Non-pigmented ciliary epithelial cell (primary cell): ENCODE measurements around the gene TBXA2R.
"Not testable (repeated sequence)": the region's sequence is repeated elsewhere in the genome, so short reads cannot be mapped to it uniquely, and the experiment has no call there.

Source experiments
- DNase-seq: peaks from one replicate; pipeline ENCODE4 v3.0.0-alpha.2; 2010; ENCODE audit warnings: low read depth

Gene TBXA2R

DNA sequence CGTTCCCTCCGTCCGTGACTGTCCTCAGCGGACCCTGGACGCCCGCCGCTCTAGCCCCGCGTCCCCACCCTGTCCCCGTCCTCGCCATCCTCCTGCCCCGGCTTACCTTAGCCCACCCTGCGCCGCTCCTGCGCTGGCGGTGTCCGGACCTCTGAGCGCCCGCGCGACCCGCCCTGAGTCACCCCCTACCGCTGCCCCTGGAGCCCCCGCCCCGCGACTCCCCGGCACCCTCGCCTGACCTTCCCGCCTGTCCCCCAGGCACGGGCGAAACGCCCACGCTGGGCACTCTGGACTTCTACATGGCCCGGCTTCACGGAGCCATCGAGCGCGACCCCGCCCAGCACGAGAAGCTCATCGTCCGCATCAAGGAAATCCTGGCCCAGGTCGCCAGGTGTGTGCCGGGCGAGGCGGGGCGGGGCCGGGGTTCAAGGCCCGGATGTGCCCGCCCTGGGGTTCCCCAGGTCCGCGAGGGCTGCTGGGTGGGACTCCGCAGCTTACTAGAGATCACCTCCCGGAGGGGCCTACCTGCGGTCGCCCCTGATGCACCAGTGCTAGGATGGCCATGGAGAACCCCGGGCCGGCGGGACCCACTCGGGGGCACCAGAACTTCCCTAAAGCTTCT, 28.8 kb downstream of the TBXA2R start:
- DNase-seq = no peak

DNA sequence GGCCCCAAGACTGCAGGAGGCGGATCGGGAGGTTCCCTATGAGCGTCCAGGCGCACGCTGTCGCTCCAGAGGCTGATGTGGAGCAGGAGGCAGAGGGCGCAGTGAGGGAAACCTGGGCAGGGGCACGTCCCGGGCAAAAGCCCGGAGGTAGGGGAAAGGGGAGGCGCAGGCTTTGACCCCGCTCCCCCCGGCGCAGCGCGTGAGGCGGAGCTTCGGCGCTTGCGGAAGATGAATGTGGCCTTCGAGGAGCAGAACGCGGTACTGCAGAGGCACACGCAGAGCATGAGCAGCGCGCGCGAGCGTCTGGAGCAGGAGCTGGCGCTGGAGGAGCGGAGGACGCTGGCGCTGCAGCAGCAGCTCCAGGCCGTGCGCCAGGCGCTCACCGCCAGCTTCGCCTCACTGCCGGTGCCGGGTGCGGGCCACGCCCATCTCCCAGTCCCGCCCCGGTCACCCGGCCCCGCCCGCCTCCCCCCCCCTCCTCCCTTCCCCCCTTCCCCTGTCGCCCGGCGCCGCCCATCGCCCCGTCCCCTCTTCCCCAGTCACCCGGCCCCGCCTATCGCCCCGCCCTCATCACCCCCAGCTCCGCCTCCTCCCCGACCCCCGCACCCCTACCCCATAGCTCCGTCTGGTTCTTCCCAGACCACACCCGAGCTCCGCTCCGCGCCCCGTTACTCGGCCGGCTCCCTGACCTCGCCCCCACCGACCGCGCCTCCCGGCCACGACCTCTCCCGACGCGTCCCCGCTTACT, 29.8 kb downstream of the TBXA2R start:
- no peak for DNase-seq

- no peak for DNase-seq
These were observed 30.6 kb downstream of the TBXA2R start for GRCh38 chr19:3575949-3576673.

DNA sequence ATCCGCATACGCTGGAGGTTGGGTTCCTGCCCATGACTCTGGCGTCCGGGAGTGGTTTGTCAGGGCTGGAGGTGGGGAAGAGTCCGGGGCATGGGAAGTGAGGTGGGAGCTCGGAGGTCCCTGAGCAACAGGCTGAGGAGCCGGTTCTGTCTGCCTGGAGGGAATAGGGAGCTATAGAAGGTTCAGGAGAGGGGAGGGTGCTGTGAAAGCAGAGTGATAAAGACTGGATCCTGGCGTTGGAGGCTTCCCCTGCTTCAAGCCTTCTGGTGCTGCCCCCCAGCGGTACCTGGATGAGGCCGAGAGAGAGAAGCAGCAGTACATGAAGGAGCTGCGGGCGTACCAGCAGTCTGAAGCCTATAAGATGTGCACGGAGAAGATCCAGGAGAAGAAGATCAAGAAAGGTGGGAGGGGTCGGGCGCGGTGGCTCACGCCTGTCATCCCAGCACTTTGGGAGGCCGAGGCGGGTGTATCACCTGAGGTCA, 31.4 kb downstream of the TBXA2R start:
- no peak for DNase-seq

DNA sequence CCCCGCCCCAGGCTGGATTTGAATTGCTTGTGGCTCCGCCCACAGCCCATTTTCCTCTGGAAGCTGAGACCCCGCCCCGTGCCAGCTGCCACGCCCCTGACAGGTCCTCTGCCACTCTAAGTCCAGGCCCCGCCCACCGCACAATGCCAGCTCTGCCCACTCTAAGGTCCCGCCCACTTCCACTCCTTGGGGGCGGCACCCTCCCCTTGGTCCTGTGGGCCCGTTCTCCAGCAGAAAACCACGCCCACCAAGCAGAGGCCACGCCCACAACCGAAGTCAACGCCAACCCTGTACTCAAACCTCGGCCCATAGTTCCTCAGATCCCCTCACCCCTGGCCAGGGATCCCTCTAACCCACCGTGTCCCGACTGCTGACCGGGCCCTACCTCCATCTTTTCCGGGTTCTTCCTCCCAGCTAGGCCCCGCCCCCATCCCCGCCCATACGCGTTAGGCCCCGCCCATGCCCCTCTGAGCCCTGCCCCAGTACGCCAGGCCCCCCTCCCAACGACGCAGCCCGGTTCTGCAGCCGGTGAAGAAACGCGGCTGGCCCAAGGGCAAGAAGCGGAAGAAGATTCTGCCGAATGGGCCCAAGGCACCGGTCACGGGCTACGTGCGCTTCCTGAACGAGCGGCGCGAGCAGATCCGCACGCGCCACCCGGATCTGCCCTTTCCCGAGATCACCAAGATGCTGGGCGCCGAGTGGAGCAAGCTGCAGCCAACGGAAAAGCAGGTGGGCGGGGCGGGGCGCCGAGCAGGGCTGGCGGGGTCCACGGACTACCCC, 32.6 kb downstream of the TBXA2R start:
- DNase-seq = peak; percentile 67

DNA sequence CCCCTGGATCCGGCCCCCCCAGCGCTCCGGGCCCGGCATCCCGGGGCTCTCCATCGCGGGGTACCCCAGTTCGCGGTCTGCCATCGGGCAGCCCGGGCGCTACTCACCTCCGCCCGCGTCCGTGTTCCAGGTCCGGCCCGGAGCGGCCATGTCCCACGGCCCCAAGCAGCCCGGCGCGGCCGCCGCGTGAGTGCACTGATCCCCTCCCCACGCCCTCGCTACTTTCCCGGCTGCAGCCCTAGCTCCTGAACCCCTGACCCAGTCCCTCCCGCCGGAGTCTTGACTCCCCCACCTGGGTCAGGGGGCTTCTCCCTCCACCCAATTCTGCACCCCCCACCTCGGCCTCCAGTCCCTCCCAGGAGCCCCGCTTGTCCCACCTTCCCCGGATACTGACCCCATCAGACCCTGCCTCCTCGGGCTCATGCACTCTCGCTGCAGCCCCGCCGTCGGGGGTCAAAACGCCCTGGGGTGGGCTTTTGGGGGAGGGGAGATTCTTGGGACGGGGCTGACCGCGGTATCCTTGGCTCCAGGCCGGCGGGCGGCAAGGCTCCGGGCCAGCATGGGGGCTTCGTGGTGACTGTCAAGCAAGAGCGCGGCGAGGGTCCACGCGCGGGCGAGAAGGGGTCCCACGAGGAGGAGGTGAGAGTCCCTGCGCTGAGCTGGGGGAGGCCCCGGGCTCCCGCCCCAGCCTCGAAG, 33.4 kb downstream of the TBXA2R start:
- DNase-seq = no peak

GRCh38 chr19:3572855-3573161, 33.9 kb downstream of the TBXA2R start, which contains the start of gene HMG20B:
TSS of gene HMG20B (plus strand) at chr19:3572944. CDS start at chr19:3573310, 366 bp downstream.
- no peak for DNase-seq

DNA sequence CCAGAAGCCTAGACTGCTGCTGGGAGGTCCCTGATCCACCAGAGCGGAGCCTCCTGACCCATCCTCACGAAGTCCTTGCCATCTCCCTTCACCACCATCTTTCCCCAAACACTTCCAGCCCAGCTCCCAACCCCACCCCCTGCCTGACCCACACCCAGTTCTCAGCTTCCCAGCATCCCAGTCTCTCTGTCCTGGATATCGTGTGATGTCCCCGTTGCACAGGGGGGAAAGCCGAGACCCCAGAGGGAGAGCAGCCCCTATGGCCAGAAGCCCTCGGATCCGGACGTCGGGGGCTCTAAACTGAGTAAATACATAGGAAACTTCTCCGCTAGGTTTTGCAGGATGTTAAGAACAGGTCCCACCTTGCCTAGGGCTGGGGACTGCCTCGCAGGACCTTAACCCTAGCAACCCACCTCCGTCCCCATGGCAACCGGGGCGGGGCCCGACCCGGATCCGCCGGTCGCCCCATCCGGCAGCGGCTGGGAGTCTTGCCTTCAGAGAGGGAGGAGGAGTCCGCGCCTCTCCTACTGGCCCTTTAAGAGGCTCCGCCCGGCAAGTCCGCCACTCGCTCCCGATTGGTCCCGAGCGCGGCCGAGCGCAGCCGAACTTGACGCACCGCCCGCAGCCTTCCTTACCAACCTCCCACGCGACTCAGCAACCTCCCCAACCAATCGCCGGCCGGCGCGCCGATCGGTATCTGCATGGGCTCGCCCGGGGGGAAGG, 34.4 kb downstream of the TBXA2R start:
- DNase-seq = peak; percentile 99

- DNase-seq = no peak
These were observed 36.1 kb downstream of the TBXA2R start for GRCh38 chr19:3570606-3571011.

DNA sequence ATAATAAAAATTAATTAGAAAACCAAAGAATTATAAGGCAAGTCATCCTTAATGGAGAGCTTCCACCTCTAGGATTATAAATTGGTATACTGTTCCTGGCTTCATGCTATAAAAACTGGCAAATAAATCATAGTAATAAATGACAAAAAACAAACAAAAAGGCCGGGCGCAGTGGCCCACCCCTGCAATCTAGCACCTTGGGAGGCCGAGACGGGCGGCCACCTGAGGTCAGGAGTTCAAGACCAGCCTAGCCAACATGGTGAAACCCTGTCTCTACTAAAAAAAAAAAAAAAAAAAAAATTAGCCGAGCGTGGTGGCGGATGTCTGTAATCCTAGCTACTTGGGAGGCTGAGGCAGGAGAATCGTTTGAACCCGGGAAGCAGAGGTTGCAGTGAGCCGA, 36.6 kb downstream of the TBXA2R start:
- DNase-seq = not testable (repeated sequence)

GRCh38 chr19:3565139-3565538, 41.5 kb downstream of the TBXA2R start:
- DNase-seq = no peak

GRCh38 chr19:3563709-3564524, 42.8 kb downstream of the TBXA2R start:
- no peak for DNase-seq

DNA sequence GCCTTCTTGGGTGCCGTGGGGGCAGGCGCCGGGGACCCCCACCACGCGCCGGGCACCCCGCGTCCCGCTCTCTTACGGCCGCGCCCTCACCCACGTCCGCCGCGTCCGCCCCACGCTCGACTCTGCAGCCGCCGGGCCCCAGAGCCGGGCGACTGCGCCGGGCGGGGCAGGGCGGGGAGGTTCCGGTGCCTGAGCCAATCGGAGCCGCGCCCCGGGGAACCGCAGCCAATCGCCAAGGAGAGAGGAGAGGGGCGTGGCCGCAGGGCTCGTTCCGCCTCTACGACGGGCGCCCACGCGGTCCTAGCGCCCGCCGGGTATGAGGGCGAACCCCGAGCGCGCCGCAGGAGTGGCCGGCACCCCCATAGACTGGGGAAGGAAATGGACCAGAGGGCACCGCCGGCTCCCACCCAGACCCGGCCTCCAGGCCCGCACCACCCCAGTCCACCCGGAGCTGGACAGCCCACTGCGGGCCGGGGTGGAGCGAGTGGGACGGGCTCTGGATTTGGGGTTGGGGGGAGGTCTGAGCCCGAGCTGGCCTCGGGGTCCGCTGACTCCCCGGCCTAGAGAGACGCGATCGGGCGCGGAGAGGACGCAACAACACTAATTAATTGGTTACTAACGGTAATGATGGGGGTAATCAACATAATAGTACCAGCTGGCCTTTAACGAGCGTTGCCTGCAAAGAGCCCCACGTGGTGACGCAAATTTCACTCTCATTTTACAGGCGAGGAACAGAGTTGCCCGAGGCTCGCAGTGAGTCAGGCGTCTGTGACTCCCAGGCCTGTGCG, 49.0 kb downstream of the TBXA2R start, which contains the start of gene MFSD12:
Gene MFSD12, minus strand, starts transcription at position 126 of the 788 bp plus-strand sequence. CDS start 183 bp downstream, outside the sequence.
- peak; percentile 74 for DNase-seq

- no peak for DNase-seq
These were observed 49.7 kb downstream of the TBXA2R start for GRCh38 chr19:3556978-3557460.

DNA sequence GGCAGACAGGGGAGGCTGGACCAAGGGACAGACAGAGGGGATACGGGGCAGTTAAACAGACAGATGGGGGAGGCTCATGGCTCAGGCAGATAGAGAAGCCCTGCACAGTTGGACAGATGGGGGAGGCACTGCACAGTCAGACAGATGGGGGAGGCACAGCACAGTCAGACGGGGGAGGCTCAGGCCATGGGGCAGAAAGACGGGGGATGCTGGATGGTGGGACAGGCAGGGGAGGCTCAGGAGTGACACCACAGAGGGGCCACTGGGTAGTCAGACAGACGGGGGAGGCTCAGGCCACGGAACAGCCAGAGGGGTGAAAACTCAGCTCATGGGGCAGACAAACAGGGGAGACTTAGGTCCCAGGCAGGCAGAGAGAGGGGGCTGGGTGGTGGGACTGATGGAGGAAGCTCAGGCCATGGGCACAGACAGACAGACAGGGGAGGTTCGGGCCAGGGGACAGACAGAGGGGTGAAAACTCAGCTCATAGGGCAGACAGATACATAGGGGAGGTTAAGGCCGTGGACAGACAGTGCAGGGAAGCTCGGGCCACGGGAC, 50.2 kb downstream of the TBXA2R start:
- DNase-seq = no peak

- DNase-seq = no peak
These were observed 50.8 kb downstream of the TBXA2R start for GRCh38 chr19:3555653-3556422.

DNA sequence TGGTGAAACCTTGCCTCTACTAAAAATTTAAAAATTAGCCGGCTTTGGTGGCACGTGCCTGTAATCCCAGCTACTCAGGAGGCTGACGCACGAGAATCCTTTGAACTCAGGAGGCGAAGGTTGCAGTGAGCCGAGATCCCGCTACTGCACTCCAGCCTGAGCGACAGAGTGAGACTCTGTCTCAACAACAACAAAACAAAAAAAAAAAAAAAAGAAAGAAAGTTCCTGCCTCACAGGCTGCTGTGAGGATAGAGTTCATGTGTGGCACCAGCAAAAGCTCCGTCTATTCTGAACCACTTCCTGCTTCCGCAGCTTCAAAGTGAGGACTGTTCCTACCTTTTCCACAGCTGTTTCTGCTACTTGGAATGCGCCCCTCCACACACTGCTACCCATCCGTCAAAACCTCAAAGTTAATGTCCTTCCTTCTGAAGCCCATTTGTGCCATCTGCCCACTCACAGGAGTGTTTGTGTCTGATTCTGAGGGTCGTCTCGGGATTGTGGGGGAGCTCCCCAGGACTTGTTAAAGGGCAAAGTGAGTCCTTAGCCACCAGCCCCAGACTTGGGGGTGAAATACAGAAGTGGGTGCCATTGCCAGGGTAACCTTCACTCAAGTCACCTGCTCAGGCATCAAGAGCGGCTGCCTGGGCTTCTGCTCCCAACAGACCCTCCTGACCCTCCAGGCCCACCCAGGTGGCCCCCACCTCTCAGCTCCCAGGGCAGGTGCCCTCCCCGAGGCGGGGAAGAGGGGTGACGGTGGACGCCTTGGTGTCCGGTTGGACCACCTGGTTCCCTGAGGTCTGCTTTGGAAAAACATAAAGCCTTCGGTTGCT, 52.2 kb downstream of the TBXA2R start:
- no peak for DNase-seq
